ENCODE results near the gene CADPS.

DNA sequence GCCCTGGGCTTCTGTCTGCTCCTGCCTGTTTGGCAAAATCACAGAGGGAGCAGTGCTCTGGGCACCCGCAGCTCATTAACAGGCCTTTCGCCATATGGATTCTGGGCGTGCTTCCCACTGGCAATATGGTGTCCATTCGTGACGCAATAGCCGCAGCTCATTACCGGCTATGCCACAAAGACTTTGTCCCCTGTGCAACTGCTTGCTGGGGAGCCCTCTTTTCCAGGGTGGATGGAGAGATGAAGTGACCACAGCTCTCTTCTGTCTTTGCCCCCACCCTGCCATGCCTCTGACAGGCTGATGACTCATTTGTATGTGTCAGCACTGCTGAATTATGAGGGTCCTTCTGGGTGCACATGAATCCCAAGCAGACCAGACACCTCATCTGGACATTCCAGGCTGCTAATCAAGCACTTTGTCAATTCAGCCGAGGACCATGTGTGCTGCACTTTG lies 287.6 kb downstream of the CADPS start:
- TF ChIP-seq POLR2A (IDR thresholded peaks at IDR 0.05; ENCODE audit: low read length) (no peak), GATA1 (IDR thresholded peaks at IDR 0.05; ENCODE audit: low read depth, low read length) (no peak)
